GM21390 (cell line): Measurements from ENCODE around the gene MSI2.

Experiments used
- ATAC-seq: cut with Tn5 transposase; IDR thresholded peaks from one replicate; pipeline ENCODE4 v1.9.1; 2021; ENCODE audit not compliant: unreplicated experiment

MSI2 gene

GRCh38 chr17:57687642-57688041, 431.3 kb downstream of the MSI2 start:
- ATAC-seq, result no peak

DNA sequence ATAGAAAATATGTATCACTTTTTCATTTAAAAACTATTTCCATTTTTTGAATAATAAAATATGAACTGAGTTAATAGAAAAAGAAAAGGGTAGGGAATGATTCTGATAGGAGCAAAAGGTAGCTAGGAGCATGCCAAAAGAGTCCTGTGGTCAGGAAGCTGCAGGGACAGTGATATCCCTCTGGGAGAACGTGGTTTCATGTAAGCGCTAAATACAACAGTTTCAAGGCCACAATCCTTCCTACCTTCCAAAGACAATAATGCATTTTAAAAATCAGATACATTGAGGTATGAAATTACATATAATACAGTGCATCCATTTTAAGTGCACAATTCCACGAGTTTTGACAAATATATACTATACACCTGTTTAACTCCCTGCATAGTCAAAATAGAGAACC, 432.9 kb downstream of the MSI2 start:
- no peak for ATAC-seq

GRCh38 chr17:57691939-57692338, 435.6 kb downstream of the MSI2 start:
- no peak for ATAC-seq

- ATAC-seq, result no peak
These were observed 436.4 kb downstream of the MSI2 start for GRCh38 chr17:57692770-57693169.

DNA sequence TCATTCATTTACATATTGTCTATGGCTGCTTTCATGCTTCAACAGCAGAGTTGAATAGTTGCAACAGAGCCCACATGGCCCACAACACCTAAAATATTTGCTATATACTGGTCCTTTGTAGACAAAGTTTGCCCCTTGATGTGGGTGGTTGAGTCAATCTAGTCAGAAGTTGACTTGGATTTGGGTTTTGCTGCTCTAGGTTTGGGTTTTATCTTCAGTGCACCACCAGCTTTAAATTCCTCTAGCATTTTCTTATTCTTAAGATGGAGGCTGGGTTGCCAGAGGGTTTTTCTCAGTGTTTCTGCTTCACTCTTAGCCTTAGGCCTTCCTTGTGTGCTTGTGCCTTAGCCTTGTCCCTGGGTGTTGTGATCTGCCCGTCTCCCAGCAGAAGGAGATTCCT, 437.7 kb downstream of the MSI2 start:
- ATAC-seq, result no peak

DNA sequence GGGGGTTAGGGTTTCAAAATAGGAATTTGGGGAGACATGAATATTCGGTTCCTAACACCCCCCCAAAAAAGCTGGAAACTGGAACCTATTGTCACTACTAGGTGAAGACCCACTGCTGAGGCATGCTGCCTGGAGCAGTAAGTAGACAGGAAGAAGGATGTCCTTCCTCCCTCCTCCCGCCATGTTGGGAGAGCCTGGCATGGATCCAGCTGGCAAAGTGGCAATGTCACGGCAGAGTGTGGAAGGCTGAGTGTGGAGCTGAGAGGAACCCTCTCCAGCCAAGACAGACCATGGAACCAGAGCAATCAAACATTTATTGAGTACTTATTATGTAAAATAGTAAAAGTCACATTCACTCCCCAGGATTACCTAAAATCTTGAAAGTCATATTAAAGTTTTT, 439.7 kb downstream of the MSI2 start:
- ATAC-seq, result no peak

DNA sequence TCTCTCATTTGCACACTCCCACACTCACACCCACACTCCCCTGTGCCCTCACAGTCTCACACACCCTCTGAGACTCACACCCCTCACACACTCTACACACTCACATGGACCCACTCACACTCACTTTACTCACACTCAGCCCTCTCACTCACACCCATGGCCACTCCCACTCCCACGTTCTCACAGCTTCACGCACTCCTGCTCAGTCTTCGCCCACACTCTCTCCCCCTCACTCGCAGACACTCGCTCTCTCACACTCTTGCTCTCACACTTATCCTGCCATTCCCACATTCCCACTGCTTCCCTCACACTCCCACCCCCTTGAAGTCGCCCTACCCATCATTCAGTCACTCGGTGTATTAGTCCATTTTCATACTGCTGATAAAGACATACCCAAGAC, 440.9 kb downstream of the MSI2 start:
- no peak for ATAC-seq

DNA sequence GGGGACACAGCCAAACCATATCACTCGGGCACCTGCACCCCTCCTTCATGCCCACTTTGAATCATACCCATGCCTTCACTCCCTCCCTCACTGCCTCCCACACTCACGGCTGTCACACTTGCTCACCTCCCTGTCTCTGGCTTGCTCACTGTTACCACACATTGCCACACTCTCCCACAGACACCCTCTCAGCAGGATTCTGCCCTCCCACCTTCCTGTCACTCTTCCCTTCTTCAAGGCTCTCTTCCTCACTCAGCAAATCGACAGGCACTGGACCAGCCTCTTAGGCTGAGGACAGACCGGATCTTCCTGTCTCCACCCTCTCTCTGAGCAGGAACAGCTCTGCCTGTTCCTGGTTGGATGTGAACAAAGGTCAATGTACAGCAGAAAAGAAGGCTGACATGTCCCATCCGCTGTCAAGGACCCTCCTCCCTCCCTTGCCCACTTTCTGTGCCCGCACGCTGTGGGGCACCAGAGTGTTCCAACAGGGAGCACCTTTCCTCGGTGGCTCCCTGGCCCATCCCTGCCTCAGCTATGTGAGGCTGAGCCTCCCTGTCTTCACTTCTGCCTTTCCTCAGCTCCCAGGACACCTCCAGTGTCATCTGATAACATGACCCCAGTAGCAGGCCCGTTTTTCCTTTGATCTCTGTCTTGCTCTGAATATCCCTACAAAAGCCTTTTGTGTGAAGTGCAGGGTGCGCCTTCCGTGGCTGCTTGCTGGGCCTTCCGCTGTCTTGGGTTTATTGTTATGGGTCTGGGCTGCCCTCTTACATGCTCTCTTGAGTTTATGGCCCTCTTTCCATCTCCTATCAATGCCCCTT, 441.8 kb downstream of the MSI2 start:
- ATAC-seq, result no peak

DNA sequence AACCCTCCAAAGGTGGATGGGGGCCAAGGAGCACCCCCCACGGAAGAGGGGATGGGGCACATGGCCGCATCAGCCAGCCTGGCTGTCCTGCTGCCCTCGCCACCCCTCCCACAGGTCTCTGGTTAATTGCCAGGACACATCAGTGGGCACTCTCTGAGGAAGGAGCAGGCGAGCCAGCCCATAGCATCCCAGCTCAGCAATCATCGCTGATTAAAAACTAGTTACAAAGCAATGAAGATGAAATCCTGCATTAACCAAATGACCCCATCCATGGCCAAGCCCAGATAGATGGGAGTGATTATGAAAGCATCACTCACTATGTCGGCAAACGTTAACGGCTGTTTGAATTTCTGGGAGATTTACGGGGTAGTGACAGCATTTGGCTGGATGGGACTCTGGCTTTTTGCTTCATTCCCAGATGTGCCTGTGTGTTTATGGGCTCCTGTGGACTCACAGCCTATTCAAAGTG, 443.5 kb downstream of the MSI2 start:
- no peak for ATAC-seq

DNA sequence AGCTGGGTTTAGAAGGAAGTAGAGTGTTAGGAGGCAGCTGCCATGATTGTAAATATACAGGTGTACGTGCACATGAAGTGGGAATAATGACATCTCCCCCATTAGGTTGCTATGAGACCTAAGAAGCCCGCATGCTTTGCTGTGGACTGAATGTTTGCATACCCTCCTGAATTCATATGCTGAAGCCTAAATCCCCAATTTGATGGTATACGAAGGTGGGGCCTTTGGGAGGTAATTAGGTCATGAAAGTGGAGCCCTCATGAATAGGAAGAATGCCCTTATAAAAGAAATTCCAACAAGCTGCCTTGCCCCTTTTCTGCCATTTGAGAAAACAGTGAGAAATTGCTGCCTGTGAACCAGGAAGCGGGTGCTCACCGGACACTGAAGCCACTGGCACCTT, 444.8 kb downstream of the MSI2 start:
- no peak for ATAC-seq

GRCh38 chr17:57703273-57703672, 446.9 kb downstream of the MSI2 start:
- ATAC-seq, result no peak

DNA sequence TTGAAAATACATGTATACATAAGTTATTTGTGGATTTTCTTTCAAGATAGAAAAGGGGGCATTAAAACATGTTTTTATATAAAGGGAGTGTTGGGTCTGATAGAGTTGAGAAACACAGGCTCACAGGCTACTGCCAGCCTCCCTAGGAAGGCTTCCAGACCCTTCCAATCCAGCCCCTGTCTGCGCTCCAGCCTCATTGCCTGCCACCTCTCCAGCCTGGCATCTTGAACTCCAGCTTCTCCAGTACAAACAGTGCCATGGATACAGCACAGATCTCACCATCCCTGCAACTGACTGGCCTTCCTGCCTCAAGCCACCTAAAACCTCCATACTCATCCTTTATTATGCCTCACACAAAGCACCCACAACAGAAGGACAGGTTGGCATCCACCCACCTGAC, 448.1 kb downstream of the MSI2 start:
- ATAC-seq, result no peak

DNA sequence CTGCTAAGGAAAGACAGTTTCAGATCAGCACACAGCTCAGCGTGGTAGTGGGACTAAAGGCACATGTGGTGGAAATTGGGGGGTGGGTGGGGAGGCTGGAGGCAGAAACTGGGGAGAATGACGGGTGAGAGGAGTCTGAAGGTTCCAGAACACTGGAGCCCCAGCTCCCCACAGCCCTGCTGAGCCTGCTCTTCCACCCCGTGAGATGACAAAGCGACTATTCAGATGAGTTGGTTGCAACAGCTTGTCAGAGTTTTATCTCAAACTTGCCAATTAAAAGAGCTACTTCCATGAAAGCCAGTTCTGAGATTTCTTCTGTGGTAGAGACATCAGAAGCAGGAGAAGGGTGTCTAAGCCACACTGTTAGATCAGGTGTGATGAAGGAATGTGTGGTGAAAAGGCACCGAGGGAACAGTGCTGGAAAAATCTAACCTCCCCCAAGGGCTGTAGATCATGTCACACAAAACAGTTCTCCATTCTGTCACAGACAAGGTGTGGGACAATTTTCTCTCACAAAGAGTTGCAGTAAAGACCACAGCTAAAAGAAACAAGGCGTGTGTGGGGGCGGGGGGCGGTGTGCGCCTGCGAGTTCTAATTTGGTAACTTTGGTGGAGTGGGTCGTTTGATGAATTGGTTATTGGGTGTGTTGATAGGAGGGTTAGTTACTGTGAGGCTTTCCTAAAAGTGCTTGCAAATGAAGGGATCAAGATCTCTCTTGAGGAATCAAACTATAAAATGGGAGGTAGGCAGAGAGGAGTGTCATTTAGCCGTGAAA, 449.8 kb downstream of the MSI2 start:
- ATAC-seq, result no peak

GRCh38 chr17:57706761-57707160, 450.4 kb downstream of the MSI2 start:
- ATAC-seq, result no peak

DNA sequence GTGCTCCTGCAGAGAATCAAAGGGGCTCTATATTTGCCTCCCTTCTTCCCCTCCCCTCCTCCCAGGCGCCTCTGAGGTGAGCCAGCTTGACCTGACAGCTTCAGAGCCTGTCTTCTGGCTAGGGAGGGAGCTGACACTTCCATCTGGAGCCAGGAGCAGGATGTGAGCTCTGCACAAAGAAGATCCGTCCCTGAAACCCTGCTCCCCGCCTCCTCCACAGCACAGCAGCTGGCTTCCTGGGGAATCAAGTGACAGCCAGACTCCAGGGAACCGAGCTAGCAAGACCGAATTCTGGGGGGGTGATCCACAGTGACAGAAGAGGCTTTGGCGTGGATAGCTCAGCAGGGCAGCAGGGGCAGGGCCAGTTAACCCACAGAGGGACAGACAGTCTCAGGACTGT, 451.6 kb downstream of the MSI2 start:
- ATAC-seq, result no peak

DNA sequence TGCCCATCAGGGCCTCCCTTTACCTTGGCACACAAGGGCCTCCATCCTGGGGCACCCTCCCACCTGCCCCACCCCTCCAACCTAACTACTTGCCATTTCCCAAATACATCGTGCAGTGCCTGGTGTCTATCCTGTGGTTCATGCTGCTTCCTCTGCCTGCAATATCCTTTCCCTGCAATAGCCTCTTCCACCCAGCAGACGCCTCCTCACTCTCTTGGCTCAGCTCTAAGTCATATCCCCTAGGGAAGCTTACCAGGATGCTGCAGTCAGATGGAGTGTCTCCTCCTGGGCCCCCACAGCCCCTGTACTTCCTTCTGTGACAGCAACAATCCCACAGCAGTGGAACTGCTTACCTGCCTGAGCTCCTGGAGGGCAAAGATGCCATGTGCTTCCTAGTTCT, 452.1 kb downstream of the MSI2 start:
- no peak for ATAC-seq

DNA sequence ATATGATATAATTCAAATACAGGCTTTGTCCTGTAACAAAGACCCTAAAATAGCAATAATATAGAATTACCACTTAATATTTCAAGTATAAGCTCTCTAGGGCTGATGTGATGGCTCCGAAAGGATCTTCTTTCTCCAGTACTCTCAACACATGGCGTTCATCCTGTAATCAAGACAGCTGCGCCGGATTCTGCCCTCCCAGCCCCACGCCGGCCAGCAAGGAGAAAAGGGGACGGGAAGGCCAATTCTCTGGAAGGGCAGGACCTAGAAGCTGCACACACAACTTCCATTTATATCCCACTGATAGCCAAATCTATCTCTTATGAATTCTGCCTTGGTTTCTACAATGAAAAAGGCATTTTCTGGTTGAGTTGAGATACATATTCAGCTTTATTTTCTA, 456.8 kb downstream of the MSI2 start:
- ATAC-seq, result no peak

GRCh38 chr17:57714665-57715180, 458.4 kb downstream of the MSI2 start:
- no peak for ATAC-seq

DNA sequence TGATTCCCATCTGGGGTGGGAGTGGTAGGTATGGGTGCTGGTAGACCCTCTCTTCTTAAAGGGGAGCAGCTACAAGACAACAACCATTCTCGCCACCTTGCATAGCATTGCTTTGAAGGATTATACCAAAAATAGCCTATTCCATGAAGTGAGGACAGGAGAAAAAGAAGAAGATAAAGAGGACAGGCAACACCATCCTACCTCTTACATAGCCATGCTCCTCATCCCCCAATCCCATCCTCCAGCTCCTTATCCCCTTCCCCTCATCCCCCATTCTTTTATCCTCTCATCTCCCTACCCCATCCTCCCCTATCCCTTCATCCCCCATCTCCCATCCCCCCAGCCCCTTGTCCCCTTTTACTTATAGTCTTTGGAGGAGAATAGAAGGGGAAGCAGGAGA, 459.7 kb downstream of the MSI2 start:
- ATAC-seq, result no peak

- ATAC-seq, result no peak
These were observed 462.6 kb downstream of the MSI2 start for GRCh38 chr17:57718878-57719277.

DNA sequence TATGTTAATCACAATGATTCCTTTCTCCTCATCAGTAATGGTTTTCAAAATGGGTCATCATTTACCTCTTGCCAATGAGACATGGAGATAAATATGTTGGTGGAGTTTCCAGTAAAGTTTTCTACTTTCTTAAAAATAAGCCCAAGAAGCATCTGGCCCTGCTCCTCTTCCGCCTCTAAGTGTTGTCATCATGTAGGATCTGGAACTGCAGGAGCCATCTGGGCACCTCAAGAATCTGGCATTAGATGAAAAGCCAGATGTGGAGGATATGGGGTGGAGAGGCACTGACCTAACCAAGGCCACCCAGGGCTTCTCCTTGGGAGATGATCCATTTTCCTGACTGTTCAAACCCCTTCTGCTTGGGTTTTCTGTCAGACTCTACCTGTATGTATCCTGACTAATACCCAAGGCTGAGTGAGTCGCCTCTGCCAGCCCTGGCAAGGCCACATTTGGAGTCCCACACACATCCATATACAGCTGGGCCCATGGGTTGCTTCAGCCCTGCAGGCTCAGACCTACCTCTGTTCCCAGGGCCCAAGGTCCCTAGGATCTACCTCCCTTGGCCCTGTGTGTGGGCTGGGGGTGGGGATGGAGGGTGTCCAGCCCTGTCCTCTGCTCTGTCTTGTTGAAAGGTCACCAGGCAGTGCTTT, 464.2 kb downstream of the MSI2 start:
- ATAC-seq, result no peak
